HCEC 1CT (cell line): ENCODE results near the gene CERS2.

Source experiments
- DNase-seq: peaks from one replicate; pipeline ENCODE4 v3.0.0-alpha.2; 2017

Gene CERS2

GRCh38 chr1:150997126-150997872 is 22.7 kb upstream of the CERS2 start:
- DNase-seq, result no peak

GRCh38 chr1:150995896-150996295 is 21.3 kb upstream of the CERS2 start:
- DNase-seq, result no peak

DNA sequence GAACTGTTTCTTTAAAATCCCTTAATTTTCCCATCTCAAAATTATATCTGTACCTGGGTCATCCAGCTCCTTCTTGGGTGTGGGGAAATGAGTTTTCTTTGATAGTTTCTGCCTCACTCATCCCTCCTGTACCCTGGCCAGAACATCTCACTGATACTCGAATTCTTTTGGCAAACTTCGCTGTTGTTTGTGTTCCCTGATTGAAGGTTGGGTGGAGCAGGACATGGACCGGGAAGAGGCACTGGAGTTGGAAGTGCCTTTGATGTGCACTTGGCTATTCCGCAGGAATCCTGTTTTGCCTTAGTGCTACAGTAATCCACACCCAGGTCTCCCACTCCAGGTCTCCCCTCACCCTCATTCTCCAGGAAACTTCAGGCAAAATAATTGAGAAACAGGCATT is 20.8 kb upstream of the CERS2 start:
- DNase-seq, result no peak

DNA sequence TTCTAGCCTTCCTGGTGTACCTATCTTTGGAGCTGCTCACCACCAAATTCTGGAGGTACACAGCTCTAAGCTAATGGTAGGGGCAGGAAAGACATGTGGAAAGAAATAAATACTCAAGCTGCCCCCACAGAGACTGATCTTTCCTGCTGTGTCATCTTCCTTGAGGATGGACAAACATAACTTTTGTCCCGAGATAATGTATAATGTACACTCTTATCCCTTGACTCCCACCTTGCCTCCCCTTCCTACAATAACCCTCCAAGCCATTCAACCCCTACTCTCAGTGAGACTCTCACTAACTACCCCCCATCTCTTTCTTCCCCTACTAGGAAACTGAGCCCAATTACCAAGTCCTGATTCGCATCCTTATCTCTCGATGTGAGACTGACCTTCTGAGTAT is 19.6 kb upstream of the CERS2 start:
- DNase-seq, result no peak

DNA sequence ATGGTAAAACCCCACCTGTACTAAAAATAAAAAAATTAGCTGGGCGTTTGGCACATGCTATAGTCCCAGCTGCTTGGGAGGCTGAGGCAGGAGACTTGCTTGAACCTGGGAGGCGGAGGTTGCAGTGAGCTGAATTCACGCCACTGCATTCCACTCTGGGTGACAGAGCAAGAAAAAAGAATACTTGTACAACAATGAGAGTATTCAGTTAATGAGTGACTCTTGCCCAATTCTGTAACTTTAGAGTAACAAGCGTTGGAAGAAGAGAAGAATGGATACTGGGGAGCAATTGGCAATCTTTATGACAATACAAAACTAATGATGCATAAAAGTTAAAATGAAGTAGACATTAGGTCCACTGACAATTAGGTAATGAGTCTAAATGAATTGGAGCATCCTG is 18.0 kb upstream of the CERS2 start:
- no peak for DNase-seq

GRCh38 chr1:150987924-150988323 is 13.3 kb upstream of the CERS2 start:
- DNase-seq, result no peak

- DNase-seq, result no peak
Observed at GRCh38 chr1:150985179-150985825, 10.7 kb upstream of the CERS2 start.

GRCh38 chr1:150981805-150982712 is 7.4 kb upstream of the CERS2 start, which contains the start of gene ANXA9:
TSS of gene ANXA9 (plus strand) at chr1:150982292. CDS start at chr1:150983106, 814 bp downstream.
- DNase-seq, result no peak

GRCh38 chr1:150981177-150981804 is 6.7 kb upstream of the CERS2 start:
- no peak for DNase-seq

- peak; percentile 77 for DNase-seq
Observed at GRCh38 chr1:150979092-150980056, 4.7 kb upstream of the CERS2 start.

GRCh38 chr1:150976879-150977694 is 2.5 kb upstream of the CERS2 start:
- DNase-seq, result peak; percentile 27

DNA sequence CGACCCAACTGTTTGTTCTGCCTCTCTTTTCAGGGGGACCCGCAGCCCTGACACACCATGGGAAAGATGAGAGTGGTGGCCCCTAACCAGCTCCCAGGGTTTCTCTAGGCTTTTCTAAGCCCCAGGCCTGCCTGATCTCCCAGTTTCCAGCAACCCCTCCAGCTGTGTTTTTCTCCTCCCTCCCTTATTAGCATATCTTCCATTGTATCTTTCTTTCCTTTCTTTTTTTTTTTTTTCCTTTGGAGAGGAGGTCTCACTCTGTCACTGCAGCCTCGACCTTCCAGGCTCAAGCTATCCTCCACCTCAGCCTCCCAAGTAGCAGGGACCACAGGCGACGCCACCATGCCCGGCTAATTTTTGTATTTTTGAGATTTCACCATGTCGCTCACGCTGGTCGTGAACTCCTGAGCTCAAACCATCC is 1.8 kb upstream of the CERS2 start:
- no peak for DNase-seq

DNA sequence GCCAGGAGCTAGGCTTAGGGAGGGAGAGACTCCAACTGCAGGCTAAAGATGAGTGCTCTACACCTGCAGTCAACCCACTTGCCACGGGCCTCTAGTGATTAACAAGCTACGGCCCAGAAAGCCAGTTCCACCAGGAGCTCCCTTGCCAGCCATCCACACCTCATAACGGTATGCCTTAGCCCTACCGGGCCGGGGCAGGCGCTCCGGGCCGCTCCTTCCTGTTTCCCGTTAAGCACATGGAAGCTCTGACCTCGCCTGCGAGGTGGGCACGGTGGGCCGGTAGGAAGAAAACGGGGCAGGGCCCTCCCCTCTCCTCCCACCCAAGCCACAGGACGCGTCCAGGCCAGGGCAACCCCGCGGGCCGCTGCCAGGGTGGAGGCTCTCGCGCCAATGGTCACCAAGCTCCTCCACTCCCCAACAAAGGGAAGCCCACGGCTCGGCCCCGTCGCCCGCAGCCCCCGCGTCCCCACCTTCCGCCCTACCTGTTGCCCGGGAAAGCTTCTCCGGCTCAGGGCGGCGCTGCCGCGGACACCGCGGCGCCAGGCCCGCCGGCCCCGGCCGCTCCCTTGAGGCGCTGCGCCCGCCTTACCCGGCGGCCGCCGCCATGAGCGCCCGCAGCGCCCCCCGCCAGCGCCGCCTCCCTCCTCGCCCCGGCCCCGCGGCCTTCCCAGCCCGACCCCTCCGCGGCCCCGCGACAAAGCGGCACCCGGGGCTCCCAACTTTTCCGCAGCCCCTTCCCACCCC is 627 bp downstream of the CERS2 start:
- DNase-seq, result no peak

GRCh38 chr1:150973258-150973835 is 1.3 kb downstream of the CERS2 start:
- no peak for DNase-seq

- no peak for DNase-seq
Observed at GRCh38 chr1:150972417-150972940, 2.2 kb downstream of the CERS2 start.

DNA sequence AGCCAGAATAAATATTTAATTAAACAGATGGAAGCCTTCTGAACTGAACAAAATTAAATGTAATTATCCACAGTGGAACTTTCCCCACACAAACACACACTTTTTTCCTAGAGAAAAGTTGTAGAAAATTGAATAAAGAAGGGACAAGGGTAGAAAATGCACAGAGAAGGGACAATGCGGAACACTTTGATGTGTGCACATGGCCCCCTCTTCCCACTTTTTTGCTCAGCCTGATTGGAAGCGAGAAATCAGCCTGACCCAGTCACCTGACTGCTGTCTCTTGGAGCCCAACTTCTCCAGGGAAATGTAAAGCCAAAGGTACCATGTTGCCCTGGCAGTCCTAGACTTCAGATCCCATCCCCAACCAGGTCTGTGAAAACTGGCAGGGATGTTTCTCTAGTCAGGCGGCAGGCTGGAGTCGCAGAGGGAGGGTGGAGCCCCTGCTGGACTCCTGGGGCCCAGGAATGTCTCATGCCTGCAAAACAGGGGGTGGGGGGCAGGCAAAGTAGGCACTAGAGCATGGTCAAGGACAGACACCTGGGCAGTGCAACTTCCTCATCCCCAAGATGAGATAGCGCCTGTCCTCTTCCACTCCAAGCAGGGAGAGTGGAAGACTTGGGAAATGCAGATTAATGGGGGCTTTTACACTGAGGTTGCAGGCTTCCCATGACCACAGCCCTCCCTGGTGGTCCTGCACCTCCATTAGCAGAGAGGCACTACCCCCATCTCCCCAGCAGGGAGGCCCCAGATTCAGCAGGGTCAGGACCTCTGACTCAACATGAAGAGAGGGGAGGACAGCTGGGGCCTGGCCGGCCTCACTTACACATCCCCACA is 2.8 kb downstream of the CERS2 start:
- peak; percentile 58 for DNase-seq

DNA sequence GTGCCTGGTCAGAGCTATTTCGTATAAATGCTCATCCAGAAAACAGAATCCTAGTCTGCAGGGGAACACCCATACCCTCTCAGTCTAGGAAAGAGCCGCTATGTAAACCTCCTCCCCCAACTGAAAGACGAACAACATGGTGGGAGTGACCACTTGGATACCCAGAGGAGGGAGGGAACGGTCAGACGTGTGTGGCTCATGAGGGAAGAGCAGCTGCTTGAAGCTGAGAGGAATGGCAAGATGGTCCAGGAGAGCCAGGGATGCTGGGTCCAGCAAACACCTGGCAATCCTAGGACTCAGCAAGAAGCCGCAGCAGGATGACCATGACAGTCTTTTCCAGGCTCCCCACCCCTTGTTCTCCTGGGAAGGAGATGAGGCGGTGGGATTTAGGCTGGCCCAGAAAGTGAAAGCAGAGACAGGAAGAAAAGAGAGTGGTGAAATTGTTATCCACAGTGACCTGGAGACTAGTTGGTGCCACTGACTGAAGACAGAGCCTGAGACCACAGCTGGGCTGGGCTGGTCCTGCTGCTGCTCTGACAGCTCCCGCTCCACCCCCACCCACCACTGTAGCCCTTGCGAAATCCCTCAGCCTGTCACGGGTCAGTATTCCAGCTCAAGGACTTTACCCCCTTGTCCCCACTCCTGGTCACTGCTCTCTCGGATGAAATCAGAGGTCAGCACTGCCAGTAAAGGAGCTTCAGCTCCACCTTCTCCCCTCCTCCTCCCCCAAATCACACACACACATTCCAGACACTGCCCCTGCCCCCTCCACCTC is 3.6 kb downstream of the CERS2 start:
- DNase-seq, result peak; percentile 48

GRCh38 chr1:150969626-150970025 is 5.0 kb downstream of the CERS2 start:
- no peak for DNase-seq
